ENCODE measurements around the gene NOS1. TPM values are rescaled to one million over a fixed set of nuclear protein-coding genes. Genes with fewer than 3 reads are reported as not detected.
A peak's percentile ranks its signal among the peaks of the same experiment; 100 is the strongest.

NOS1 gene
- polyA plus RNA-seq, 1 experiment = not detected

DNA sequence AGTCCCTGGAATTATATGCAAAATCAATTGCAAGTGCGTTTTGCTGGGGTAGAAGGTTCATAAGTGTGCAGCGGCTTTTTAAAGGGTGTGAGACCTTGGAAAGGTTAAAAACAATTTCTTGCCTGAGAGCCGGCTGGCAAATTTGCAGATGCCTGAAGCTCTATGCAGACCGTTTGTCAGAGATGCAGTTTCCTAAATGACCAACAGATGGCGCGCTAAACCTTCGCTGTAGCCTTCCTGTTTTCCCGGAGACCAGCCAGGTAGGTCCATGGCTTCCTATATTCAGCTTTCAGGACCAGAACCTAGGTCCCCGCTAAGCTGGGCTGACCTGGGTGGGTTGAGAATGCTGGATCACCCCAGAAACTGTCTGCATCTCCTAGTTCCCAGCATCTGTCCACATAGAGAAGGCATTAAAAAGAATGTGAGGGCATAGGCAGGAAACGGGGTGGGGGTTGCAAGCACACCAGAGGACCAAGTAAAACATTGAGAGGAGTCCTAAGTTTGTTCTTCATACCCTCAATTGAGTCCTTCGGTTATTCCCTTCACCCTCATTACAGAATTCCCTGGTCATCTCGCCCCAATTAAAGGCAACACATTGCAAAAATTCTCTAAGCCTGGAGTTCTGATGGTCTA lies 5.7 kb upstream of the NOS1 start:
- CTCF ChIA-PET = interaction anchor here (0.5 to 5.0 kb wide), 19 partner anchors 8 to 807 kb away, joined by 3 to 101 read pairs (median 4); no protein-coding TSS in a partner anchor
- Histone ChIP-seq H3K27ac (ENCODE audit: low read depth, low read length) (no peak overlapping the region), H3K27me3 (ENCODE audit: control insufficient read depth, insufficient read depth, low read length) (no peaks in the 10 kb centered on the region), H3K9me3 (ENCODE audit: control insufficient read depth, insufficient read depth, low read length) (no peaks in the 10 kb centered on the region), H3K4me3 (ENCODE audit: low read depth, low read length) (no peak overlapping the region)
- POLR2A ChIA-PET = no interaction called here
- DNase-seq (ENCODE audit: low read depth, low spot score) = peak; percentile 29
- TF ChIP-seq CTCF (IDR thresholded peaks at IDR 0.05; ENCODE audit: low read depth, low read length) = peak; percentile 80

DNA sequence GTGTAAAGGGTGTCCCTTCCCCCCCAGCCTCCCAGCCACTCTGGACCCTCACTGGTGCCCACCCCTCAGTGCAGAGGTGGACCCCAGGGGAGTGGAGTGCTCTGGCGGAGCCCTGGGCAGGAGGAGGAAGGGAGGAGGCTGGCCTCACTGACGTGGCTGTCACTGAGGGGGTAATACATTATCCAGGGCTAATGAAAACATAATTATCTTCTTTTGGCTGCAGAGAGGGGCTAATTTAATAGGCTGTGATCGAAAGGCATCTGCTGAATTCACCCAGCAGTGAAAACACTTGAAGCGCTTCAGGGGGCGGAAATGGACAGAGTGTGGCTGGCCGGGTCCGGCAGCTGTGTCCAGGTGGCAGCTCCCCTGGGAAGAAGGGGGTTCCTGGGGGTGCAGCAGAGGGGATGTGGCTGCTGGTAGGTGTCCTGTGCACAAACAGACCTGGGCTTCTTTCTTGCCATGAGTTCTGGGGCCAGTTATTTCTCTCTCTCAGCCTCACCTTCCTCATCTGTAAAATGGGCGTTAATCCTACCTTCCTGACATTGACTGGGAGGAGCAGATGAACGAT lies 3.7 kb upstream of the NOS1 start:
- ChIA-PET CTCF (interaction anchor here (1.3 to 5.0 kb wide), 2 partner anchors 472 to 473 kb away, joined by 4 to 101 read pairs; no protein-coding TSS in a partner anchor), POLR2A (no interaction called here)
- H3K27me3 ChIP-seq (ENCODE audit: control insufficient read depth, insufficient read depth, low read length) = peaks cover 8% of the 10 kb centered on the region
- H3K9me3 ChIP-seq (ENCODE audit: control insufficient read depth, insufficient read depth, low read length) = no peaks in the 10 kb centered on the region
- no peak overlapping the region for H3K4me3 ChIP-seq (ENCODE audit: low read depth, low read length)
- no peak for TF ChIP-seq CTCF (IDR thresholded peaks at IDR 0.05; ENCODE audit: low read depth, low read length)
- no peak for DNase-seq (ENCODE audit: low read depth, low spot score)
- H3K27ac ChIP-seq (ENCODE audit: low read depth, low read length) = no peak overlapping the region

DNA sequence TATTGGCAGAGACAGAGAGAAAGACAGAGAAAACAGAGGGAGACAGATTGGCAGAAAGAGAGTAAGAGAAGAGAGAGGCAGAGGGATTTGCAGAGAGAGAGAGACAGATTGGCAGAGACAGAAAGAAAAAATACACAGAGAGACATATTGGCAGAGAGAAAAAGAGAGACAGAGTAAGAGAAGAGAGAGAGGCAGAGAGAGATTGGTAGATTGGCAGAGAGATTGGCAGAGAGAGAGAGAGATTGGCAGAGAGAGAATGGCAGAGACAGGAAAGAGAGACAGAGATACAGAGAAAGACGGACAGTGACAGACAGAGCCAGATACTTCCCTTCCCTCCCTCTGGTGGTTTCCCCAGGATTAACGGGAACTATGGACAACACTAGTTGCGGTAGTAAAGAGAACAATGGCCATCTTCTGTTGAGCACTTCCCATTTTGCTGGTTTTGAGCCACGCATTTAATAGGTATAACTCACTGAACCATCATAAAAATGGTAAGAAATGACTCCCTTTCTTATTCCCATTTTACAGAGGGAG lies 2.6 kb upstream of the NOS1 start:
- H3K27me3 ChIP-seq (ENCODE audit: control insufficient read depth, insufficient read depth, low read length) = peaks cover 8% of the 10 kb centered on the region
- H3K4me3 ChIP-seq (ENCODE audit: low read depth, low read length) = no peak overlapping the region
- H3K9me3 ChIP-seq (ENCODE audit: control insufficient read depth, insufficient read depth, low read length) = no peaks in the 10 kb centered on the region
- no peak for DNase-seq (ENCODE audit: low read depth, low spot score)
- POLR2A ChIA-PET = no interaction called here
- CTCF ChIA-PET = interaction anchor here (1.3 kb wide), 1 partner anchor 474 kb away, joined by 4 read pairs; no protein-coding TSS in a partner anchor
- no peak for TF ChIP-seq CTCF (IDR thresholded peaks at IDR 0.05; ENCODE audit: low read depth, low read length)
- H3K27ac ChIP-seq (ENCODE audit: low read depth, low read length) = no peak overlapping the region

GRCh38 chr12:117363056-117363662 lies 1.7 kb upstream of the NOS1 start:
- no peak for DNase-seq (ENCODE audit: low read depth, low spot score)
- no peak overlapping the region for H3K4me3 ChIP-seq (ENCODE audit: low read depth, low read length)
- H3K27ac ChIP-seq (ENCODE audit: low read depth, low read length) = no peak overlapping the region
- H3K9me3 ChIP-seq (ENCODE audit: control insufficient read depth, insufficient read depth, low read length) = no peaks in the 10 kb centered on the region
- H3K27me3 ChIP-seq (ENCODE audit: control insufficient read depth, insufficient read depth, low read length) = peaks cover 8% of the 10 kb centered on the region
- ChIA-PET CTCF (interaction anchor here (1.3 kb wide), 1 partner anchor 487 kb away, joined by 4 read pairs; no protein-coding TSS in a partner anchor), POLR2A (no interaction called here)
- no peak for TF ChIP-seq CTCF (IDR thresholded peaks at IDR 0.05; ENCODE audit: low read depth, low read length)

DNA sequence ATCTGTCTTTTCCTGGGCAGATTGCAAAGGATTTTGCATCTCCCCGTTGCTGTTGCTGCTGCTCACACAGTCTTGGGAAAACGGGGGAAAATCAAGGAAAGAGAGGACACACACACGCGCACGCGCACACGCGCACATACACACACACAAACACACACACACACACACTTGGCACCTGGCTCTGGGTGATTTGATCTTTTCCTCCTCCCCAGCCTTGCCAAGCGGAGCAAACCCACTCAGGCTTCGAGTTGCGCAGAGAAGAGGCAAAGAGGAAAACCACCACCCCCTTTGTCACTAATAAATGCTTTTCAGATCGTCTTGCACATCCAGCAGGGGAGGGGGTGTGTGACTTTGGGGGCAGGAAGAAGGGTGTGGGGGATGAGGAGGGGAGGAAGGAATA lies 965 bp upstream of the NOS1 start:
- TF ChIP-seq CTCF (IDR thresholded peaks at IDR 0.05; ENCODE audit: low read depth, low read length) = no peak
- ChIA-PET POLR2A (no interaction called here), CTCF (interaction anchor here (1.3 kb wide), 1 partner anchor 487 kb away, joined by 4 read pairs; no protein-coding TSS in a partner anchor)
- H3K27ac ChIP-seq (ENCODE audit: low read depth, low read length) = no peak overlapping the region
- no peak for DNase-seq (ENCODE audit: low read depth, low spot score)
- no peaks in the 10 kb centered on the region for H3K9me3 ChIP-seq (ENCODE audit: control insufficient read depth, insufficient read depth, low read length)
- H3K27me3 ChIP-seq (ENCODE audit: control insufficient read depth, insufficient read depth, low read length) = peaks cover 8% of the 10 kb centered on the region
- H3K4me3 ChIP-seq (ENCODE audit: low read depth, low read length) = no peak overlapping the region

Measured in AG04450 (cell line).